HG03442 (cell line): Measurements from ENCODE around the gene DST.
A peak's percentile ranks its signal among the peaks of the same experiment; 100 is the strongest.
"Not testable (repeated sequence)": the region's sequence is repeated elsewhere in the genome, so short reads cannot be mapped to it uniquely, and the experiment has no call there.

ENCODE experiments used
- ATAC-seq: cut with Tn5 transposase; IDR thresholded peaks from one replicate; pipeline ENCODE4 v1.9.1; 2021; ENCODE audit warnings: mild to moderate bottlenecking, moderate library complexity; ENCODE audit not compliant: unreplicated experiment

Gene DST

DNA sequence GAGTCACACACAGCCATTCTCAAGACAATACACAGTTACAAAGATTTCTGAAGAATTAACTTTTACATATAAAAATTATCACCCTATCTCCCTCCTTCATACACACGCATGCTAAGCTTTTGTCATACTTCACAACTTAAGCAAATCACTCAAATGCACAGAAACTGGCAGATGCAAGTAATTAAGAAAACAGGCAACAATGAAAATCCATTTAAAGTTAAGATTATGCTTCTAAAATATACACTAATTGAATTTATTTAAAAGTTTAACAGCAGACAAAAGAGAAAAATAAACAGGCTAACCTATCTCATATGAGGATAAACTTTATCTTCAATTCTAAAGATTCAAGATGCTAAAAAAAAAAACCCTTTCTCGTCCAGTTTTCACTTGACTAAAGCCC lies 68.4 kb downstream of the DST start:
- ATAC-seq: no peak

GRCh38 chr6:56573624-56574023 lies 69.1 kb downstream of the DST start:
- no peak for ATAC-seq

DNA sequence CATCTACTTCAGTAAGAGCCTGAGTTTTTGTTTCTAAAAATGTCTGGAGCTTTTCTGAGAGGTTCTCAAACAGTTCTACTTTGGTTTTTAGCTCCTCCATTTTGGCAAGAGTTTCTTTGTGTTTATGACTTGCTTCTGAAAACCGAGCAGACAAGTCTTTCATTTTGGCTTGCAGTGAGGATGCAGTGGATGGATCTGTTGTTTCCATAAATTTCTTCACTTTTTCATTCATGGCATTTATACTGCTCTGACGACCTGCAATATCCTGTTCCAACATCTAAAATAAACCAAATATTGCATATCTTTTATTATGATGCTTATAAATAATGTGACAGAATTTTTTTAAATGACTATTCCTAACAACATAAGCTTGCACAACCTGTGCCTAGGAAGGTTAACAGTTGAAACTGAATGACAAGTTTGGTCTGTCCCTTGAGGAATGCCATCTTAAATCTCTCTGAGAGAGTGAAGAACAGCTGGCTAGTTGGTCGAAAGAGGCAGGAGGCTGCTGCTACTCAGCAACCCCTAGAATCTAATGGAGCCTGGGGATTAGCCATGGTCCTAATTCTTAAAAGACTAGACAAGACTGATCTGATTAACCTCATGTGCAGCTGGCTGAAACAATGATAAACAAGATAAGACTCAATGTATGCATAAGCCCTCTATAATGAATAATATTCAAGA lies 69.8 kb downstream of the DST start:
- no peak for ATAC-seq

GRCh38 chr6:56571605-56572004 lies 71.1 kb downstream of the DST start:
- ATAC-seq: no peak

DNA sequence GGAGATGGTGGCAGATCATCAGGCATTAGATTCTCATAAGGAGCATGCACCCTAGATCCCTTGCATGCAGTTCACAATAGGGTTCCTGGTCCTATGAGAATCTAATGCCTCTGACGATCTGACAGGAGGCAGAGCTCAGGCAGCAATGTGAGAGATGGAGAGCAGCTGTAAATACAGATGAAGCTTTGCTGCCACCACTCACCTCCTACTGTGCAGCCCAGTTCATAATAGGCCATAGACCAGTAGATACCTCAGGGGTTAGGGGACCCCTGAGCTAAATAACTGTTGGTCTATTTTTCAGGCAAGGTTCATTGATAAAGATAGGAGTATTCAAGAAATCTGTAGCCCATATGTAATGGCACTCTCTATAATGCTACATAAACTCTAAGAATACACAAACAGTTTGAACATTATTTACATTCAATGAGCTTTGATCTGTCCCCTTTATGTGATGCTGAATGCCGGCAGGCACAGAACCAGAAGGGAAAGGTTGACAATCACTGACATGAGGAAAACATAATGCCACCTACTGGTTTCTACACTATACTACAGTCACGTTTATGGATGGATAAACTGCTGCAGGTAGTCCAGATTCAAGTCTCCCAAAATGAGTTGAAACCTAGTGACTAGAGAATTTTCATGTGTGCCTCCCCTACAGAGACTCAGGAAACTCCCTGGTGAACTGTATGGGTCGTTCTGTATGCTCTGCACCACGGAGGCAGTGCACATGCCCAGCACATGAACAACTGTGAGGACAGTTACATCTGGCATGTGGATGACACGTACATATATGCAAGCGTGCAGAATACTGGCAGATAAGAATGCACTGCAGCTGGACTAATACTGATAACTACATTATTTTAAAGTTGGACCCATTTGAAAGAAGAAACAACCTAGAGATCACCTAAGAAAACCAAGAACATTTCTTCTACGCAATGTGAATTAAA lies 72.0 kb downstream of the DST start:
- peak; percentile 91 for ATAC-seq

DNA sequence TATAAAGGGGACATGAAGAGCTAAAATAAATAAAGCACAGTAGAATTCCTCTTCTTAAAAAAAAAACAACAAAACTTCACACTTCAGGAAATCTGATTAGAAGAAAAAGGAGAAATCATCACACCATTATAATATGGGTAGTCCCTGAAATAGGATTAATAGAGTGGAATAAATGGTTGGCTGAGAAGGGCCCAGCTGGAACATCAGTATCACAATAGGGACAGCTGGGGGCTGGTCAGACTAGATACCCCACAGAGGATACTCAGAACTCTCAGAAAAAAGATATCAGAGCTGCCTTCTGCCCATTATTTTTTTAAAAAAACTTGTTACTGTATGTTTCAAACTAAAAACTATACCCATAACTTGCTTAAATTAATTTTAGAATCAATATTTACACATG lies 75.2 kb downstream of the DST start:
- ATAC-seq: no peak

- ATAC-seq: not testable (repeated sequence)
Measured at GRCh38 chr6:56562730-56563129, 80.0 kb downstream of the DST start.

DNA sequence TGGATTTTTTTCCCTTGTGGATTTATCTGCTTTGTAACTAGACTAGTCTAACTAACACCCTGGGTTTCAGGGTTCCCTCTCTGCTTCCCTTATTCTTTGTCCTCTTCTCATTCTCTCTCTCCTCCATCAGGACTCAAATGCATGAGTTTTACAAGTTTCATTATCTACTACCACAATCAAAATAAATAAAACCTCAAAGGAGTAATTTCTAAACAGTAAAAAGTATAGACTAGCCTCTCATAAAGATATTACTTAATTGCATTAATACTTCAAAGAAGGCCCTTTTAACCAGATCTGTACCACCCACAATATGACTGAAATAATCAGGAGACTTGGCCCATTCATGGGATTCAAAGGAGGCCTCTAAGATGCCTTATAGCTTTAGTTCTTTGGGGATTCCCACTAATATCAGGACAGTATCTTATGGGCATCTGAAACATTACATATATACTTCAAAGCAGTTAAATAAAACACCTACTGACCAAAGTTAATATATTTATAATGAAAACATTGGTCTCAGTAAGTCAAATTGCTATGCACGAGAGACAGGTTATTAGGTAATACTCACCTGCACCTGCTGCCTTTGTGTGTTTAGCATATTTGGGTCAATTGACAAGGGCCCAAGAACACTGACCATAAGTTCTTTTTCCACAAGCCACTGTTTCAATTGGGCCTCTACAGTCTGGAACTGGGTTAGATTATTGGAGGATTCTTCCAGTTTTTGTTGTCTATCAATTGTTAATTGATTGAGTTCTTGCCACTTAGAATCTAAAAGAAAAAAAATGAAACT lies 85.7 kb downstream of the DST start:
- no peak for ATAC-seq

DNA sequence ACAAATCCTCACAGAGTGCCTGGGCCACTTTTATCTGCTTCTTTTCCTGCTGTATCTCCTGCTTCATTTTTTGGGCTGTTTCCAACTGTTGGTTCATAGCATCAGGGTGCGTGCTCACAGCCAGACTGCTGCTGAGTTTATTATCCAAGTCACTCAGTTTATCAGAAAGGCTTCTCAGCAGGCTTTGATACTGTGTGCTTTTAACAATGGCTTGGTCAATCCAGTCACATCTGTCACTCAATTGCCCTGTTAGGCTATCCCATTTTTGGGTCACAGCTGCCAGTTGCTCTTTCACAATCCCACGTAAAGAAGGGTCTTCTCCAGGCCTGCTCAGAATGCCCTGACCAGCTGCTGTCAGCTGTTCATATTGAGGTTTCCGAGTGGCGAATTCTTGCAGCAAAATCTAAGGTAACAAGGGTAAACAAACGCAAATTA lies 87.2 kb downstream of the DST start:
- no peak for ATAC-seq

GRCh38 chr6:56552187-56553130 lies 90.2 kb downstream of the DST start:
- no peak for ATAC-seq

DNA sequence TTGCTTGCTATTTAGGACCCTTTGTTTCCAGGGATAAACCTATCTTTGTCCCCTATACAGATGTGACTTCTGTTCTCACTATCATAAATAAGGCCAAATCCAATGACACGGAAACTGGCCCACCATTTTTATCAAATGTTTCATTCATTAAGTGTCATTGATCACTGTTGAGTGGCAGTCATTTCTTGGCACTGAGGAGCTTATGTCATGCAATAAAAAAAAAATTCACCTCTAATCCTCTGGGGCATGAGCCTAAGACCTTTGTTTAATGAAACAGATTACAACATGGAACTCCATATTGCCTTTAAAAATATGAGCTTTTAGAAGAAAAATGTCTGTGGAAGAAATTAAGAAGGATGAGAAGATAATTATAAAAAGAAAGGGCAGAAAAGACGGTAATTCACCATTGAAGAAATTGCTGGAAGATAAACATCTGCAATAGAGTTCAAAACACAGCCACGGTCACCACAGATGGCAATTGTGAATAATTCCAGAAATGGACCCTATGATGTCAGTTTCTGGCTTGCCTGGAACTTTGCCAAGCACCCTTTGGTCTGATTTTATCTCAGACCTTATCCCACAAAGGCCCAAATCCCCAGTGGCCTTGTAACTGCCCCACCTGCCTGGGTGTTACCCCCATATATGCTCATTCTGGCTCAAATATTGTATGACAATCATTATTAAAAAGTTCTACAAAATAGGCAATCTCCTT lies 91.1 kb downstream of the DST start:
- no peak for ATAC-seq

DNA sequence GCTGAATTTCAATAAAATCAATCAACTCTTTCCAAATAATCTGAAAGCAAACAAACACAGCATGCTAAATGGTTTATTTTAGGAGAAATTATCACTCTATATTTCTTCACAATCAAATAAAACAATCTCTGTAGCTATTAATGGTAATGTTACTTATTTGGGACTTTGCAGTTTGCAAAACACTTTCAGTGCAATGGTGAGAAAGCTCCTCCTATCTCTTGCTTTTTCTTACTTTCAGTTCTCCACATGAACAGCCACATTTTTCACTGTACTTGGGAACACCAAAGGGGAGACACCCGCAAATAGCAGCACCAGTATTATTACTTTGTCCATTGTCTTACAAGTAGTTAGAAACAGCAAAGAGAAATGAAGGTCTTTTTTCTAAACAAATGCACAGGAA lies 92.4 kb downstream of the DST start:
- no peak for ATAC-seq

DNA sequence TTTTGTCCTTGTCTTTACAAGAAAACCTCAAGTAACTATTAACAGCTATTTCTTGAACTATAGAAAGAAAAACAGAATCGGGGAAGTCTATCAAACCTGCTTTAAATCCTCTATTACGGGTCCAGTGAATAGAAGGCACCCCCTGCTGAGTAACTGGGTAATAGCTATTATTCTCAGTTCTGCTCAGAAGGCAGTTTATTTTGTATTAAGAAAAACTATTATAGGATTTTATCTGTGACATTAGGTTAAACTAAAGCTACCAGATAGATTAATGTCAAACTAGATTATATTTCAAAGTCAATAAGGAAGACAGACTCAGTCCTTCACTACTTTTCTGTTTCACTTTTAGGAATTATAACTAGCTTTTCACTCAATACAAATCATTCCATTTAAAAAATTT lies 93.7 kb downstream of the DST start:
- ATAC-seq: no peak

GRCh38 chr6:56547687-56548086 lies 95.0 kb downstream of the DST start:
- ATAC-seq: no peak

DNA sequence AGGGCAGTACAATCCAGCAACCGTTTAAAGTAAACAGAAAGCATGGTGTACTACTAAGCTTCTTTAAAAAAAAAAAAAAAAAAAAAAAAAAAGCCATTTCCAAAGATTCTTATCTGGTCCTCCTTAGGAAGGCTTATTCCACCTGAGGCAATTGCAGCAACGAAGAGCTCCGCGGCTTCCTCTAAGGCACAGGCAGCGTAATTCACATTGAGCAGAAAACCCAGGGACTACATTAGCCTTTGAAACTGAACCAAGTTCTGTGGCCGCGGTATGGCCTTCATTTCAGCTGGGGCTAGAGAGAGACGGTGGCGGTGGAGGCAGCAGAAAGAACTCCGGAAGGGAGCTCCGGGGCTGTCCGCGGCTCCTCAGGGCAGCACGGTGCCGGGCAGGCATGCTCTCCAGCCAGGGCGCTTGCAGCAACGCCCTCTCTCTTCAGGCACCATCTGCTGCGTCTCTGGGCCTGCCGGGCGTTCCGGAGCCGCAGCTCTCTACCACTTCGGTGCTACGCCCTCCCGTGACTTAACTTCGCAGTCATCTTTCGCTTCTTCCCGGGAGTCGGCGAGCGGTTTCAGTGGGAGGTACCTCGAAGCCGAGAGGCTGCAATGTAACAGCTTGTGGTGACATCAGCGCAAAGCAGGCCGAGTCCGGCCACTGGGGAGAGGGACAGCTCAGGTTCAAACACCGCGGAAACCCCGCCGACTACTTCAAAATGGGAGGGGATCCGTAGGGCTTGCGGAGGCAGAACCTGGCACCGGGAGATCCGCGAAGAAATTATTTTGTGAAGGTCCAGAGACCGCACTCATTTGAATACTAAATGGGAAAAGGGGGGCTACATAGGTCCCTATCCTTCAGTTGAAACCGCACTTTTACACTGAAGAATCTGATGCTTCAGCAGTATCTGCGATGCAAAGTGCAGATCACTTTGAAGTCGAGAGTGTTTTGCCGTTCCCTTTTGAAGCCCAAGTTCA lies 100.0 kb downstream of the DST start:
- peak; percentile 94 for ATAC-seq

DNA sequence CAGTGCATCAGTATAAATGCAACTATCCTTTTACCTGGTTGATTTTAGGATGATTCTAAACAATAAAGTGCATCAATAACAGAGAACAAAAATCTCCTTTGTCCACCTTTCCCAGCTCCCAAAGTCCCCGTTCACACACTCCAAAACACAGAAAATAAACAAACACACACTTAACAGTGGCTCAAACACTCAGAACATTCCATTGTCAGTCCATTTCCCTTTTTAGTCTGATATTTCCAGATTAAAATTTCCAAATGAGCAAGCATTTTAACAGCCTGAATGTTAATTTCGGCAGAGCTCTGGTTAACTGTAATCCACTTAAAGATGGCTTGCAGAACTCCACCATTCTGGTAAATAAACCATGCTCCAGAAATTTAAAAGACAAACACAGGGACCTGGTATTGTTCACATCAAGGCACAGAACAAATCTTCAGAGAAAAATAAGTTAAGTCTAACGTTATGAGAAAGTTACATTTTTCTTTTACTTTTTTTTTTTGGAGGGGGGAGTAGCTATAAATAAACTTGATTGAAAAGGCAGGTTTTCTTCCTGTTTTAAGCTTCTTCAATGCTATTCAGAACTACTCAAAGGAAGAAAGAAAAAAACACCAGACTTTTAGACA lies 100.8 kb downstream of the DST start:
- no peak for ATAC-seq

GRCh38 chr6:56541030-56541600 lies 101.6 kb downstream of the DST start:
- ATAC-seq: no peak
